GM12872 (cell line): ENCODE data around the gene NPHP3.

ENCODE experiments used
- TF ChIP-seq, protein P1 (sequence below): IDR thresholded peaks from 3 replicates; pipeline ENCODE4 v1.5.1; 2011; ENCODE audit warnings: low read depth, mild to moderate bottlenecking, low read length, moderate library complexity; ENCODE audit not compliant: insufficient read depth

NPHP3 gene

DNA sequence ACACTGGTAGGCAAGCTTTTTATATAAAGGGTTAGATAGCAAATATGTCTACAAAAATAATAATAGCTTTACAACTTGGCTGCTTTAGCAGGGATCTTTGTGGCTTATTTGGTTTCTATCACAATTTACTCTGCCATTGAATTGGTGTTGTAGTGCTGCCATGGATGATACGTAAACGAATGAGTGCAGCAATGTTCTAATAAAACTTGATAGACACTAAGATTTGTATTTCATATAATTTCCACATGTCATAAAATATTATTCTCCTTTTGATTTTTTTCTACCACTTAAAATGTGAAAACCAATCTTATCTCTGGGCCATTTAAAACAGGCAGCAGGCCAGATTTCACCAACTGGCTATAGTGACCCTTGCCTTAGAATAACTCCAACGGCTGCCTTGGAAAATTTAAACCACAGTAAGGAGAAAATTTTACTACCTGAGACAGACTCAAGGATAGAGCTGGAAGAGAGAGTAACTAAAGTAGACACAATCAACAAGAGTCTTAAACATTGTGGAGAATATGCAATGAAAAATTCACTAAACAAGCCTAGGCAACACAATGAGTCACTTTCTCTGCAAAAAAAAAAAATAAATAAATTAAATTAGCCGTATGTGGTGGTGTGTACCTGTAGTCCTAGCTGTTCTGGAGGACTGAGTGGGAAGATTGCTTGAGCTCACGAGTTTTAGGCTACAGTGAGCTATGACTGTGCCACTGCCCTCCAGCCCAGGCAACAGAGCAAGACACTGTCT is 8.1 kb downstream of the NPHP3 start:
- TF ChIP-seq, protein P1, sequence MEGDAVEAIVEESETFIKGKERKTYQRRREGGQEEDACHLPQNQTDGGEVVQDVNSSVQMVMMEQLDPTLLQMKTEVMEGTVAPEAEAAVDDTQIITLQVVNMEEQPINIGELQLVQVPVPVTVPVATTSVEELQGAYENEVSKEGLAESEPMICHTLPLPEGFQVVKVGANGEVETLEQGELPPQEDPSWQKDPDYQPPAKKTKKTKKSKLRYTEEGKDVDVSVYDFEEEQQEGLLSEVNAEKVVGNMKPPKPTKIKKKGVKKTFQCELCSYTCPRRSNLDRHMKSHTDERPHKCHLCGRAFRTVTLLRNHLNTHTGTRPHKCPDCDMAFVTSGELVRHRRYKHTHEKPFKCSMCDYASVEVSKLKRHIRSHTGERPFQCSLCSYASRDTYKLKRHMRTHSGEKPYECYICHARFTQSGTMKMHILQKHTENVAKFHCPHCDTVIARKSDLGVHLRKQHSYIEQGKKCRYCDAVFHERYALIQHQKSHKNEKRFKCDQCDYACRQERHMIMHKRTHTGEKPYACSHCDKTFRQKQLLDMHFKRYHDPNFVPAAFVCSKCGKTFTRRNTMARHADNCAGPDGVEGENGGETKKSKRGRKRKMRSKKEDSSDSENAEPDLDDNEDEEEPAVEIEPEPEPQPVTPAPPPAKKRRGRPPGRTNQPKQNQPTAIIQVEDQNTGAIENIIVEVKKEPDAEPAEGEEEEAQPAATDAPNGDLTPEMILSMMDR: no peak

DNA sequence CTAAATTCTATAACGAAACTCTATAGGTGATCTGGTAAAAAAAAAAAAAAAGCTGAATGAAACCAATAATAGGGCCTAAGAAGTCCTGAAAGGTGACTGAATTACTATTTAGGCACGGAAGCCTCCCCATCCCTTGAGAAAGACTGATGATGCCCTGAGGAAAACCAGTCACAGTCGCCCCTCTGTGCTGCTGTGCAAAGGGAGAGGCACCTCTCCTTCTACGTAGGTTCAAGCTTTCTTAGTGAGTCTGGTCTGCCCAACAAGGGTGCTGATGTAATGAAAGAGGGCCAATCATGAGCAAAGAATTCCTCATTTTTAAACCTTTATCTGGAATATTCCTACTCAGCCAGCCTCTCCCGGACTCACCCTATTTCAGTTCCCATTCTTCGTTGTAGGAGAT is 11.9 kb downstream of the NPHP3 start:
- TF ChIP-seq, protein P1: no peak

DNA sequence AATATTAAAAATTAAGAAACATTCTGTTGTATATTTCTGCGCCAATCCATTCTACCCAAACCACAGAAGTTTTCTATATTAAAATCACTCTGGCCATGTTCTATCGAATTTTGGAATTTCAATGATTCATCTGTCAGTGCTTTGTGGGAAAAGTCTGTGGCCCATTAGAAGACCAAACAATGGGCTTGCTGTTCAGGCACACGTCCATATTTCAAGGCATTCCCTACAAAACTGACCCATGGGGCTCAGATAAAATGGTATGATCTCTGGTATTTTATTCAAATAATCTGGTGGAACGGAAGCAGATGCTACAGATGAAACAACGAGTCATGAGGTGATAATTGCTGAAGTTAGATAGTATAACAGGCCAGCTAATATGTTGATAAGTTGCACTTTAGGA is 12.4 kb downstream of the NPHP3 start:
- TF ChIP-seq, protein P1: no peak

DNA sequence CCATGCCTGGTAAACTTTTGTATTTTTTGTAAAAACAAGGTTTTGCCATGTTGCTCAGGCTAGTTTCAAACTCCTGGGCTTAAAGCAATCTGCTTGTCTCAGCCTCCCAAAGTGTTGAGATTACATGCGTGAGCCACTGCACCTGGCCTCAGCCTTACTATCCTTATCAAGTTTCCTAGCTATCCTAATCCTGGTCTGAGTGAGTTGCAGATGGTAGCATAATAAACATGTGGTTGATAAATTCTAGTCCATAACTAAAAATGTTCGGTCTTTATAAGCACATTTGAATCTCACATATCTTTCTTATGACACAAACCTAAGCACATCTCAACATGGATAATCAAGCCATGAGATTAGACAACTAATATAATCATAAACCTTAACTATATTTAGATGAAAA is 18.5 kb downstream of the NPHP3 start:
- TF ChIP-seq, protein P1: no peak

DNA sequence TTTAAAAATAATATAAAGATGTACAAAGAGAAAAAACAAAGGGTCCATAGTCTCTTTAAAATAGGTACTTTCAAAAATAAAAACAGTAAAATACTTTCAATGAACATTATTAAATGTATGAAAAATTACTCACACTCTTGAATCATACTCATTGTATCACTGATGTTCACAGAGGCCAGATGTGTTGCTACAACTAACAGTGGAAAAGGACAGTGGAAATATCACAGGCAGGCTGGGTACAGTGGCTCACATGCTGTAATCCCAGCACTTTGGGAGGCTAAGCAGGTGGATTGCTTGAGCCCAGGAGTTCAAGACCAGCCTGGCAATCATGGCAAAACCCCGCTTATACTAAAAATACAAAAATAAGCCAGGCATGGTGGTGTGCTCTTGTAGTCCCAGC is 26.8 kb downstream of the NPHP3 start:
- TF ChIP-seq, protein P1: no peak

DNA sequence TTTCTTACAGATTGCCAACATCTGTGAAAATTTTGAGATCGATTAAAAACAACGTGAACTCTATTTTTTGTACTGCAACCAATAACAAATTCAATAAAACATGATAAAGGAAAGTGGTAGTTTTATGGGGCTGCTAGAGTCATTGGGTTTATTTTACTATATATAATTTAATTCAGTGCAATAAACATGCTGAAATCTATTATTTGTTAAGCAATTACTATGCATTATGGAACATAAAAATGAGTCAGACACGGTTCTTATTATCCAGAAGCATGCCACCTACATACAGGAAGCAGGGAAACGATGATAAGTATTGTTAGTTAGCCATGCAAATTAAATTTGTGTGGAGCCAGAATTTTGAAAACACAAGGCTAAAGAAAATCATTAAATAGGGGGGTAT is 27.2 kb downstream of the NPHP3 start:
- TF ChIP-seq, protein P1: no peak

DNA sequence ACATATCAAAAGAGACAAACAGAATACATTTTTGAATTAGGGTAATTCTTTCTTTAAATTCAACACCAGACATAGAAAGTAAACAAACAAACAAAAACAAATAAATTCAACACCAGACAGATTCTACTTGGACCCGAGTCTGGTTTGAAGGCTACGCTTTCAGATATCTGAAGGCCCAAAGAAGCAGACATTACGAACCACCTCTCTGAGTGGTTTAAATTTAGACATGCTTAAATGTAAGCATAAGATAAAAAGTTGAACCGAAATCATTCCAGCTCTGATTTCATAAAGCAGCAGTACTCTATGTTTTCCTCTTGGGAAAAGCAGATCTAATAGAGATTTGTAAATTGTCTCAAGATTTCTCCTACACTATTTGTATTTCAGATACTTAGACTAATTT is 32.2 kb downstream of the NPHP3 start:
- TF ChIP-seq, protein P1: no peak
